Measurements from ENCODE around the gene SPATA7. TPM values are rescaled to one million over a fixed set of nuclear protein-coding genes. Genes with fewer than 3 reads are reported as not detected.

SPATA7 gene
- total RNA-seq, 1 donor = 21.4 TPM

DNA sequence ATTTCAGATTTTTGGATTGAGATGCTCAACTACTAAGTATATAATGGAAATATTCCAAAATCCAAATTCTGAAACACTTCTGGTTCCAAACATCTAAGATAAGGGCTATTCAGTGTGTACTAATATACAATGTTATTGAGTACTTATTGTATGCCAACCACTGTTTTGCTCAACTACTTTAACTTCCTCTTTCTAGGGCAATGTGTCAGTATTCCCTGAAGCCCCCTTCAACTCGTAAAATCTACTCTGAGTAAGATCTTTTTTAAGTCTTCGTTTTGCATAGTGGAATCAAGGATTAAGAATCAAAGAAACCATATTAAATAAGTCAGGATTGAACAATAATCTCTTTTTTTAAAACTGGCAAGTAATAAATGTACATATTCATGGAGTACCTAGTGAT is 45.5 kb downstream of the SPATA7 start:
- Histone ChIP-seq H3K36me3 (ENCODE audit: insufficient read depth, low read length) (no peaks in the 10 kb centered on the region), H3K79me2 (ENCODE audit: insufficient read depth, low read length) (no peaks in the 10 kb centered on the region), H2AFZ (ENCODE audit: low read length) (no peak overlapping the region), H3K27me3 (ENCODE audit: insufficient read depth, low read length) (no peaks in the 10 kb centered on the region), H3K27ac (ENCODE audit: low read depth, low read length) (no peak overlapping the region), H3K4me1 (ENCODE audit: insufficient read depth, low read length) (peaks cover 13% of the 10 kb centered on the region), H4K20me1 (ENCODE audit: insufficient read depth, low read length) (no peaks in the 10 kb centered on the region), H3K9me3 (ENCODE audit: low read depth, low read length) (no peaks in the 10 kb centered on the region), H3K4me3 (ENCODE audit: insufficient read depth, low read length) (no peak overlapping the region), H3K4me2 (ENCODE audit: insufficient read depth, low read length) (no peak overlapping the region)
- TF ChIP-seq, protein P1, sequence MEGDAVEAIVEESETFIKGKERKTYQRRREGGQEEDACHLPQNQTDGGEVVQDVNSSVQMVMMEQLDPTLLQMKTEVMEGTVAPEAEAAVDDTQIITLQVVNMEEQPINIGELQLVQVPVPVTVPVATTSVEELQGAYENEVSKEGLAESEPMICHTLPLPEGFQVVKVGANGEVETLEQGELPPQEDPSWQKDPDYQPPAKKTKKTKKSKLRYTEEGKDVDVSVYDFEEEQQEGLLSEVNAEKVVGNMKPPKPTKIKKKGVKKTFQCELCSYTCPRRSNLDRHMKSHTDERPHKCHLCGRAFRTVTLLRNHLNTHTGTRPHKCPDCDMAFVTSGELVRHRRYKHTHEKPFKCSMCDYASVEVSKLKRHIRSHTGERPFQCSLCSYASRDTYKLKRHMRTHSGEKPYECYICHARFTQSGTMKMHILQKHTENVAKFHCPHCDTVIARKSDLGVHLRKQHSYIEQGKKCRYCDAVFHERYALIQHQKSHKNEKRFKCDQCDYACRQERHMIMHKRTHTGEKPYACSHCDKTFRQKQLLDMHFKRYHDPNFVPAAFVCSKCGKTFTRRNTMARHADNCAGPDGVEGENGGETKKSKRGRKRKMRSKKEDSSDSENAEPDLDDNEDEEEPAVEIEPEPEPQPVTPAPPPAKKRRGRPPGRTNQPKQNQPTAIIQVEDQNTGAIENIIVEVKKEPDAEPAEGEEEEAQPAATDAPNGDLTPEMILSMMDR (IDR thresholded peaks at IDR 0.05; ENCODE audit: extremely low read depth, low read depth, low read length) = no peak
- no peak for DNase-seq (ENCODE audit: insufficient read length, low spot score, missing footprints)

- Histone ChIP-seq H3K79me2 (ENCODE audit: insufficient read depth, low read length) (no peaks in the 10 kb centered on the region), H3K4me2 (ENCODE audit: insufficient read depth, low read length) (no peak overlapping the region), H4K20me1 (ENCODE audit: insufficient read depth, low read length) (no peaks in the 10 kb centered on the region), H3K4me1 (ENCODE audit: insufficient read depth, low read length) (no peaks in the 10 kb centered on the region), H3K4me3 (ENCODE audit: insufficient read depth, low read length) (no peak overlapping the region), H3K36me3 (ENCODE audit: insufficient read depth, low read length) (no peaks in the 10 kb centered on the region), H3K9me3 (ENCODE audit: low read depth, low read length) (no peaks in the 10 kb centered on the region), H3K27ac (ENCODE audit: low read depth, low read length) (no peak overlapping the region), H3K27me3 (ENCODE audit: insufficient read depth, low read length) (no peaks in the 10 kb centered on the region), H2AFZ (ENCODE audit: low read length) (no peak overlapping the region)
- DNase-seq (ENCODE audit: insufficient read length, low spot score, missing footprints) = no peak
- TF ChIP-seq, protein P1 (IDR thresholded peaks at IDR 0.05; ENCODE audit: extremely low read depth, low read depth, low read length) = peak; percentile 42
These were observed 52.2 kb downstream of the SPATA7 start for GRCh38 chr14:88437658-88438057.

GRCh38 chr14:88439088-88439487 is 53.6 kb downstream of the SPATA7 start:
- no peaks in the 10 kb centered on the region for H3K9me3 ChIP-seq (ENCODE audit: low read depth, low read length)
- no peaks in the 10 kb centered on the region for H3K79me2 ChIP-seq (ENCODE audit: insufficient read depth, low read length)
- no peak overlapping the region for H3K27ac ChIP-seq (ENCODE audit: low read depth, low read length)
- H2AFZ ChIP-seq (ENCODE audit: low read length) = no peak overlapping the region
- H4K20me1 ChIP-seq (ENCODE audit: insufficient read depth, low read length) = no peaks in the 10 kb centered on the region
- H3K36me3 ChIP-seq (ENCODE audit: insufficient read depth, low read length) = no peaks in the 10 kb centered on the region
- H3K4me3 ChIP-seq (ENCODE audit: insufficient read depth, low read length) = no peak overlapping the region
- no peaks in the 10 kb centered on the region for H3K4me1 ChIP-seq (ENCODE audit: insufficient read depth, low read length)
- no peaks in the 10 kb centered on the region for H3K27me3 ChIP-seq (ENCODE audit: insufficient read depth, low read length)
- H3K4me2 ChIP-seq (ENCODE audit: insufficient read depth, low read length) = no peak overlapping the region
- DNase-seq (ENCODE audit: insufficient read length, low spot score, missing footprints) = no peak
- TF ChIP-seq, protein P1 (IDR thresholded peaks at IDR 0.05; ENCODE audit: extremely low read depth, low read depth, low read length) = no peak

GRCh38 chr14:88452231-88452630 is 66.8 kb downstream of the SPATA7 start:
- TF ChIP-seq, protein P1 (IDR thresholded peaks at IDR 0.05; ENCODE audit: extremely low read depth, low read depth, low read length) = no peak
- no peak overlapping the region for H3K4me3 ChIP-seq (ENCODE audit: insufficient read depth, low read length)
- H3K9me3 ChIP-seq (ENCODE audit: low read depth, low read length) = no peaks in the 10 kb centered on the region

More at GRCh38 chr14:88452231-88452630, 66.8 kb downstream of the SPATA7 start:
- DNase-seq (ENCODE audit: insufficient read length, low spot score, missing footprints) = no peak
- Histone ChIP-seq H2AFZ (ENCODE audit: low read length) (no peak overlapping the region), H3K79me2 (ENCODE audit: insufficient read depth, low read length) (no peaks in the 10 kb centered on the region), H3K27me3 (ENCODE audit: insufficient read depth, low read length) (no peaks in the 10 kb centered on the region), H3K4me1 (ENCODE audit: insufficient read depth, low read length) (no peaks in the 10 kb centered on the region), H3K36me3 (ENCODE audit: insufficient read depth, low read length) (no peaks in the 10 kb centered on the region), H3K4me2 (ENCODE audit: insufficient read depth, low read length) (no peak overlapping the region), H4K20me1 (ENCODE audit: insufficient read depth, low read length) (no peaks in the 10 kb centered on the region), H3K27ac (ENCODE audit: low read depth, low read length) (no peak overlapping the region)

Data from osteoblast (primary cell).